ENCODE results near the gene CTAG1B.
"Not testable (repeated sequence)": the region's sequence is repeated elsewhere in the genome, so short reads cannot be mapped to it uniquely, and the experiment has no call there.

The CTAG1B gene

GRCh38 chrX:154582994-154583393 lies 36.1 kb downstream of the CTAG1B start:
- DNase-seq, result not testable (repeated sequence)

GRCh38 chrX:154575076-154575475 lies 44.0 kb downstream of the CTAG1B start:
- DNase-seq, result not testable (repeated sequence)

GRCh38 chrX:154573061-154573460 lies 46.0 kb downstream of the CTAG1B start:
- DNase-seq, result not testable (repeated sequence)

- DNase-seq, result not testable (repeated sequence)
Observed at GRCh38 chrX:154570361-154570760, 48.7 kb downstream of the CTAG1B start.
